Eye (tissue), 1 donor: Measurements from ENCODE around the gene SLC44A3.

Source experiments
- DNase-seq: peaks from one replicate; pipeline ENCODE4 v3.0.0-alpha.2; 2015

The SLC44A3 gene

DNA sequence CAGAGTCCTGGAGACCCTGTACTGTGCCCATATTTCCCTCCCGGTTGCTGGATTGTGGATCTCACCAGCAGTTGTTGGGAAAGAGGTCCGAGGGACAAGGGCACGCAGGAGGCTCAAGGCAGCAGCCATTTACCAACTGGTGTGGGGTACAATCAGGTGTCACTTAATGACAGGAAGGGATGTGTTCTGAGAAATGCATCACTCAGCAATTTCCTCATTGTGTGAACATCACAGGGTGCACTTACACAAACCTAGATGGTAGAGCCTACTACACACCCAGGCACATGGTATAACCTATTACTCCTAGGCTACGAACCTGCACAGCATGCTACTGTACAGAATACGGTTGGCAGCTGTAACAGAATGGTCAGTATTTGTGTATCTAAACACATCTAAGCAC, 20.7 kb downstream of the SLC44A3 start:
- no peak for DNase-seq

DNA sequence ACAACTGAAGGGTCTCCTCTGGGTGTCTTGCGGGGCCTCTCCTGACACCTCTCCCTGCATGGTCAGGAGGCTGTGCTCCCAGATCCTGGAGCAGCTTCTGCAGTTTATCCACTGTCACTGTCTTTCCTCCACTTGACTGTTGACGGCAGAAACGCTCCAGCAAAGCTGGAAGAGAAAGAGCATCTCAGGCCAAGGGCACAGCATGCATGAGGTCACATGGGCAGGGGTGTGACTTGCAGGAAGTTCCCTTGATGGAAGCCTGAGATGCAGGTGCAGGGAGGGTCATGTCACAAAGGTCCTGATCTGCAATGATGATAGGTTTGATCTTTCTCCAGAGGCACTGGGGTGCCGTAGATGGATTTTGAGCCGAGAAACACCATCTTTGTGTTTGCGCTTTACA, 23.3 kb downstream of the SLC44A3 start:
- no peak for DNase-seq

DNA sequence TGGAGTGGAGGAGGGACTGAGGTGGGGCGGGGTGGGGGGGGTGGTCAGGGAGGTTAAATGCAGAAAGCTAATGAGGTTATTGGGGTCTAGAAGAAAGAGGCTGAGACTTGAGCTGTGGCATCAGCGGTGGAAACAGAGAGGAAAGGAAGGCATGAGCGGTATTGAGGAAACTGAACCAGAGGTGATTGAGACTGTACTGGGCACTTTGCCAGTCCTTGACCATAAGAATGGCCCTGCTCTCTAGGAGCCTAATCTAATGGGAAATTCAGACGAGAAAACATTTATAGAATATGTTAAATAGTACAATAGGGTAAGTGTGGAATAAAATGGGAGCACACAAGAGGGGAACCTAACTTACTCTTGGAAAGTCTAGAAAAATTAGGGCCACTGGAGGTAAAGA, 23.7 kb downstream of the SLC44A3 start:
- no peak for DNase-seq

DNA sequence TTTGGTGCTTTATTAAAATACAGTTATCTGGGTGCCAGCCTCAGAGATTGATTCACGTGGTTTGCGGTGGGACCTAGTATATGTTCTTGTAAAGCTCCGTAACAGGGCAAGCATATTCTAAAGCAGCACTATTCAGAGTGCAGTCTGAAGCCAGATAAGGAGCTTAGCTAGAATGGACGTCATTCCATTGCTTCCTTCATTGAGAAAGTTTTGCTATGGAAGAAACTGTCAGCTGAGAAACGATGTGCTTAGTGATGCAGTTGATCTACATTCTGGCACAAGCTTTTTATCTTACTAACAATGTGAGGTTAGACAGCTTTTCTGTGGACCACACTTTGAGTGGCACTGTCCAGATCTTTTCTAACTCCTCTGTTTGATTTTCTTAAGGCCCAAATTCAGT, 26.2 kb downstream of the SLC44A3 start:
- DNase-seq = peak; percentile 35

DNA sequence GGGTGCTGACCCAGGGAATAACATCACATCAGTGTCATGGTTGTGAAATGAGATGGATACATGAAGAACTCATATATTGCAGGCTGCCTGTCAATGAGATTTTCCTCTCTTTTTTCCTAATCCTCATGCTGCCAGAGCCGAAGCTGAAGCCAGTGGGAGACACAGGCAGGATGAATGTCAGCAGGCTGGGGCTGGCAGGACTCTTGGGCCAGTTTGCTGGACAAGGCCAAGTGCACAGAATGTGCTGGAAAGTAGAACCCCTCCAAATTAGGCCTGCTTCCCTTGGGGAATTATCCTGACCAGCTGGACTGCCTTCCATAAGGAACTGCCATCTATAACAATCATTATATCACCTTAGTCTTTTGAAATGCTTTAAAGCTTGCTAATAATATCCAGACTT, 31.4 kb downstream of the SLC44A3 start:
- no peak for DNase-seq

DNA sequence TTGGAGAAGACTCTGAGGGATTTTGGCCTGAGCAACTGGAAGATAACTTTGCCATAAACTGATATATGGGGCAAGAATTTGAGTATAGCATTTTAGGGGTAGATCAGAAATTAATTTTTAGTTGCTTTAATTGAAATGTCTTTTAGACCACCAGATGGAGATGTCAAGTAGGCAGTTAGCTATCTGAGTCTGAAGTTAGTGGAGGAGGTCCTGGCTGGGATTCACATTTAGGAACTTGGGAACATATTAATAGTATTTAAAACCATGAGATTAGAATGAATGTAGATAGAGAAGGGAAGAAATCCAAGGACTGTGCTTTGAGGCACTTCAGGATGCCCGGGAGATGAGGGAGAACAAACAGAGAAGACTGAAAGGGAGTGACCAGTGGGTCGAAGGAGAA, 32.6 kb downstream of the SLC44A3 start:
- DNase-seq = no peak

DNA sequence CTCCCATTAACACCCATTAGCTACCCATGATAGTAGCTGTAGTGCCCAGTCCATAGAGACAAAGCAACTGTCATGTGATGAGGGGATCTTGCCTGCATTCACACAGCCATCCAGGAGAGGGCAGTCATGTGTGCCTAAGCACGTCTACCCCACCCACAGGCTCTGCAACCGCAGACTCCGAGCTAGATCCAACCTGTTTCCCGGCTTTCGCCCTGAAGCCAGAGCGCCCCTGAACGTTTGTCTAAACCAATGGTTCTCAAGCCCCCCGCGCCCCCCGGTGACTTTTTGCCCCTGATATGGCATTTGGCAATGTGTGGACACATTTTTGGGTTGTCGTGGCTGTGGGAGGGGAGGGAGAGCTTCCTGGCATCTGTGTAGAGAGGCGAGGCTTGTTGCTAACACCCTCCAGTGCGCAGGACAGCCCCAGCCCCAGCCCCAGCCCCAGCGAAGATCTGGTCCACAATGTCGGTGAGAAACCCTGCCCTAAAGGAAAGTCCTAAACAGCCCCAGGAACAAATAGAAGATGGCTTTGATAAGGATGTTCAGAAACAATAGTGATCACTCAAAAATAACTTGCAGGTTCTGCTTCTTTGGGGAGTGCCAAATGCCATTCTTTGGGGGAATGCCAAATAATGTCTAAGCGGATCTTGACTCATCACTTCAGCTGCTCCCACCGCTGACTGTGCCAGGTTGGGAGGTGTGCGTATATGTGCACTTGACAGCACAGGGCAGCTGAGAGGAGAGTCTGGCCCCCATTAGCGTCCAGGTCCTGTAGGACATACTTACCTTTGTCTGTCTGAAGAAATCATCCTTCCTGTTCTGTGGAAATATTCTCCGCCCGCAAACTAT, 34.5 kb downstream of the SLC44A3 start:
- peak; percentile 96 for DNase-seq

DNA sequence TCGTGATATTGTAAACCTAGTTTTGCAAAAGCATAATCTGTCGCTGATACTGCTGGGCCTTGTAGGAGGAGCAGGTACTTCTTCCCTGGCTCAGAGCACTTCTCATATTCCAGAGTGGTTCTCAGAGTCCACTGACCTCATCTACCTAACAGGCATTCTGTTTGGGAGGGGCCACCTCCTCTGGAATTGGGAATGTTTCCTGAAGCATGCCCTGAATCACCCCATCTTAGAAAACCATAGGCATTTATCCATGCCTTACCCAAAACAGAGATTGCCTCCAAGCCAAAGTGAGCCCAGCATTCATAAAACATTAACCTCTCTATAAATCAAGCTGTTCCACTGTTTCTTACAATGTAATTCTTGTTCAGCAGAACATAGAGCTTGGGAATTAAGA, 35.1 kb downstream of the SLC44A3 start:
- DNase-seq = no peak

DNA sequence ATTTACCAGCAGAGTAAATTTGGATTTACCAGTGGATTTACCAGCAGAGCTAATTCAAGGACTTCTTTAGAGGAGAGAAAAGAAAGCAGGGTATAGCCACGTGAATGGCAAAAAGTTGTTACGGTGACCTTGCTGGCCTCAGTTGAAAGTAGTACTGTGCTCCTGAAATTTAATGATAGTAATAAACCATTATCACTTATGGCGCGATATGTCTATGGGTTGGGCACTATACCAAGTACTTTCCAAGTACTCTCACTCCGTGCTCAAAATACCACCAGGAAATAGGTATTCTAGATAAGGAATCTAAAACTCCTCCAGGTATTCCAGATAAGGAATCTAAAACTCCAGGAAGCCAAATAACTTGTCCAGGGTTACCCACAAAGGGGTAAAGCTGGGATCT, 35.8 kb downstream of the SLC44A3 start:
- DNase-seq = no peak

DNA sequence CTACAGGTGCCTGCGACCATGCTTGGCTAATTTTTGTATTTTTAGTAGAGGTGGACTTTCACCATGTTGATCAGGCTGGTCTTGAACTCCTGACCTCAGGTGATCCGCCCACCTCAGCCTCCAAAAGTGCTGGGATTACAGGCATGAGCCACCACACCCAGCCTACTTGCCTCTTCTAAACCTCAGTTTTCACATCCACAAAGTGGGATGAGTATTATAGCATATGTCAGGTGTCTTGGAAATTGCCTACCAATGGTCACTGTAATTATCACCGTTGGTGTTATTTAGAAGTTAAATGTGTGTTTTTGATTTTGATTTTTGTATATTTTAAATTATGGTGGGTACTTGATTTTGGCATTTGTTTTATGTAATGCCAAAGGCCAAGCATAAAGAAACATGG, 36.7 kb downstream of the SLC44A3 start:
- DNase-seq = no peak

DNA sequence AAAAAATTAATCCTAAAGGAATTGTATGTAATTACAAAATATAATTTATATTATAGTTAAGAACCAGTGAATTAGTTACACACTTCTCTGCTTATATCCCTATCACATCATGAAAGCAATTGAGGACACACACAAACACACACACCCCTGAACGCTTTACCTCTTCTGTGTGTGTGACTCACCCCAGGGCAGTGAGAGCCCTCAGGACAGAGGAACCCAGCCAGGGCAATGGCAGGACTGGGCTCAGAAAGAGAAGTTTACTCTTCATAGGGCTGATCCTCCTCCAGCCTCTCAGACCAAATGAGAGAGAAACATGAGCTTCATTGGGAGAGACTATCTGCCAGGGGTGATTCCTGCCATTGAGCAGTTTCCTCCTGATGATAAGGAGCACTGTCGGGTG, 38.1 kb downstream of the SLC44A3 start:
- DNase-seq = no peak

DNA sequence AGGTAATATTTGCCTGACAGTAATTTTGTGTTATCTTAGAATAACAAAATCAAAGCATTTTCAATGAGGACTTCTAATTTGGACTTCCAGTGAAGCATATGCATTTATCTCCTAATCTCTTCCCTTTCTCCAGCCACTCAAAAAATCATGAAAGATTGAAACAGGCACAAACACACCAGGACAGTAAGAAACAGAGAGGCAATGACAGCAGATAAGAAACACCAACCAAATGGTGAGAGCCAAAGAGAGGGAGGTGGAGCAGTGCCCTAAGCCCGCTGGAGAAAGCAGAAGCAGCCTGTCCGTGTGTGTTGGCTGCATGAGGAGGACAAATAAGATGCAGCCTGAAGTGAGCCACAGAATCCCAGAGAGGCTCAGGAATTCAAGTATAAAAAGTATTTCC, 39.0 kb downstream of the SLC44A3 start:
- DNase-seq = no peak

DNA sequence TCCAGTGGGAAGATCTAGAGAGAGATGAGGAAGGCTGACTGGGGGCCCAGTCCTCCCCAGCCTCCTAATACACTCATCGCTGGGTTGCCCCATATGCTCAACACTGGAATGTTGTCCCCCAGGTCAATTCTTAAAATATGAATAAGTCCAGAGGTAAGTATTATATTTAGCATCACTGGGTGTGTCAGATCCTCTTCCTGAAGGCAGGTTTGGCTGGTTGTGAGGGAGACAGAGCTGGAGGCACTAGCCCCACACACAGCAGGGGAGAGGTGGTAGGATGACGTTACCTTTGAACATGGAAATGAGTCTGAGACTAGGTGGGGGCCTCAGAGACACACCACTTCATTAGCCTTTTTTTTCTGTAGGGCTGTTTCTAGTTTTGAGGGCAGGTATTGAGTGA, 42.6 kb downstream of the SLC44A3 start:
- DNase-seq = no peak

DNA sequence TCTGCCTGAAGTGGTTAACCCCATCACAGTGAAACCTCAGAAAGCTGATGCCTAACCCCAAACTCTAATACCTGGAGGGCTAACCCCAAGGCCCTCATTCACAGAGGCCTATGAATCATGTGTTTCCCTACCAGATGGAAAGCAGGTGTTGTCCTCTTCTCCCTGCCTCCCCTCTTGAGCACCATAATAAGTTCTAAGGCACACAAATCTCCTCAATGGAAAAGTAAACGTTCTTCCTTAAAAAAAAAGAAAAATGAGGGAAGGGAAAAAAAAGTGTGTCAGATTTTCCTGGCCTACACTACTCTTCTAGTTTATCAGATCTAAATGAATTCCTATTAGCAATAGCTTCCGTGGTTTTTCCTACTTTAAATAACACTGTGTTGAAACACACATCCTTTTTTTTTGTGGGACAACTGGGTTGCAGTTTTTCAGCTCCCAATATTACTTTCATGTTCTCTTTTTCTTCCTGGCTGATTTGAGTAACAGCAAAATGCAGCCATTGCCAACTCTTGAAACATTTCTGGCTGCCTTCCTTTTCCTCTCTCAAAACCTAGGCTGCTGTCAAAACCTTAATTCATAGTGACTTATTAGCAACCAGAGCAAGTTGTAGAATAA, 43.2 kb downstream of the SLC44A3 start:
- peak; percentile 46 for DNase-seq

DNA sequence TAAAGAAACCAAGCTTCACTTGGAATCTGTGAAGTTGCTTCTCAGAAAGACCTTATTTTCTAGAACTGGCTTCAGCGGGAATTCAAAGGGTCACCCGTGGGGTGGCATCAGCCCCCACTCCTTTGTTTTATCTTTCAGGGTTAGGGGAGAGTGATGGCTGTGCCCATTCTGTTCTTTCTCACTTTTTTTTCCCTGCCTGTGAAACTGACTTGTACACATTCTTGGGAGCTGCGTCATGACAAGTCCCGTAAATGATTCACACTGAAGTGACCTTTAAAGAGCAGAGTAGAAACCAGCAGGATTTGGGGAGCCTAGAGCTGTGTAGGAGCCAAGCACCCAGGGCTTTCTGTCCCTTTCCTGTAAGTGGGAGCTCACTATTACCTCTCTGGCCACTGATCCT, 43.8 kb downstream of the SLC44A3 start:
- peak; percentile 55 for DNase-seq

DNA sequence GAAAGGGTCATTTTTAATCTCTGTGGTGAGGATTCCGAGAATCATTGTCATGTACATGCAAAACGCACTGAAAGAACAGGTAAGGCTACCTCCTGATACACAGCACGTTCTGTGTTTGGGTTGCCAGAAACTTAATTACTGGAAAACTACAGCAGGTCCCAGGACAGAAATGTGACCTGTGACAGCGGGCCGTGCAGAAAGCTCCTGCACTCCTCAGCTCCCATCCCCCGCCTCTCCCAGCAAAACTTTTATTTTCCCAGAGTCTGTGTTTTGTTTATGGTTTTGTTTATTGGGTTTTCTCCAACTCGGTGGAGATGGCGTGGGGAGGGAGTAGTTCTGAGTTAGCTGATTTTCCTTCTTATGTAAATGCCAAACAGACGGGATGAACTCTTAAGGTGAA, 44.7 kb downstream of the SLC44A3 start:
- no peak for DNase-seq

DNA sequence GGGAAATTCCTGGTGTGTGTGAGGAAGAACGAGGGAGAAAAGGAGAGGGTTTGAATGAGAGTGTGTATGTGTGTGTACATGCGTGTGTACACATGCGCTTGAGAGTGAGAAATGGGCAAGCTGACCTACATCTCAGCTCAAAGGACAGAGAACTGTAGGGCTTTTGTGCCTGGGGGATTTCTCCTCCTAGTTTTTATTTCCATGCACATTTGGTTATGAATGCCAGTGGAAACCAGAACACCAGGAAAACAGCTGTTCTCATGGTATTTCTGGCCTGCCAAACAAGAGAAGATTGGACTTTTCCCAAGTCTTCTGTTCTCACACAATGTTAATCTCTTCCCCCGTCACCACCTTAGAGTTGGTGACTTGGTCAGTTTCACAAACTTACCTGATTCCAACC, 45.2 kb downstream of the SLC44A3 start:
- DNase-seq = peak; percentile 50

DNA sequence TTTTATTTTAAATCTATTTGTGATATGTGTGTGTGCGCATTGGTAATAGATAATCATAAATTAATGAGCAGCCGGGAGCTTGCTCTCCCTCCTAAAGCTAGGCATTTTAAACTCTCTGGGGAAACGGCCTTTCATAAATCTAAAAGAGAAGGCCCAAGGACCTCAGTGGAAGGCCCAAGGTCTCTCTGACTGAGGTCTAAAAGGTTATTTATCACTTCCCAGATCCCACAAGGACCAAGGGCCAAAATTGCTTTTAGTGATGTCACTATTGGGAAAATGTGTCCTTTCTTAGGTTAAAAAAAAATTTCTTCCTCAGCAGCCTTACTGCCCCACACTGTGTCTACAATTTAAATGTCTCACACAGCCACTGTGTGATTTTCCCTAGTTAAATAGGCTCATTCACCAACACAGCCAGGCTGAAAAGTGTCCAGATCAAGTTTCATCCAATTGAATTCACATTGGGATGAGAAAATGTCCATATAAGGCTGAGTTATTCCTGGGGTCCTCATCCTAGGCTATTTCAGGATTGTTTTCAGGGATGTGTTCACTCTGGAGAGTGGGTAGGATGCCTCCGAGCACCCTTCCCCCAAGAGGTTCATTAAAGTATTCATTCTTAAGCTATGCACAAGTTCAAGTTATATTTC, 46.1 kb downstream of the SLC44A3 start:
- DNase-seq = no peak

DNA sequence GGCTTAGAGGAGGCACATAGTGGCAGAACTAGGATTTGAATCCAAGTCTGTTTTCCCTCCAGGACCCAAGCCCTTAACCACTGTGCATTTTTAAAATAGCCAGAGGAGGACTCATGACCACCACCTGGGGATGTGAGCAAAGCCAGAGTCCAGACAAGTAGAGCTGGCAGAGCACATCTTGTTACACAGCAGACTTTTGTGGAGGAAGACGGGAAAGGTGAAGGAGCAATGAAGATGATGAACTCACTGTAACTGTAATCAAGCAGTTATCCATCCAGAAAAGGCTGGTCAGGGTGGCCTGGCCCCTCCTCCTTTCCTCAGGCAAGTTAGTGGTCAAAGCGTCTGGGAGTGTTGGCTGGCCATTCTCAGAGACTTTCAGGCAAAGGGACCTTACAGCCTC, 50.9 kb downstream of the SLC44A3 start:
- DNase-seq = no peak

DNA sequence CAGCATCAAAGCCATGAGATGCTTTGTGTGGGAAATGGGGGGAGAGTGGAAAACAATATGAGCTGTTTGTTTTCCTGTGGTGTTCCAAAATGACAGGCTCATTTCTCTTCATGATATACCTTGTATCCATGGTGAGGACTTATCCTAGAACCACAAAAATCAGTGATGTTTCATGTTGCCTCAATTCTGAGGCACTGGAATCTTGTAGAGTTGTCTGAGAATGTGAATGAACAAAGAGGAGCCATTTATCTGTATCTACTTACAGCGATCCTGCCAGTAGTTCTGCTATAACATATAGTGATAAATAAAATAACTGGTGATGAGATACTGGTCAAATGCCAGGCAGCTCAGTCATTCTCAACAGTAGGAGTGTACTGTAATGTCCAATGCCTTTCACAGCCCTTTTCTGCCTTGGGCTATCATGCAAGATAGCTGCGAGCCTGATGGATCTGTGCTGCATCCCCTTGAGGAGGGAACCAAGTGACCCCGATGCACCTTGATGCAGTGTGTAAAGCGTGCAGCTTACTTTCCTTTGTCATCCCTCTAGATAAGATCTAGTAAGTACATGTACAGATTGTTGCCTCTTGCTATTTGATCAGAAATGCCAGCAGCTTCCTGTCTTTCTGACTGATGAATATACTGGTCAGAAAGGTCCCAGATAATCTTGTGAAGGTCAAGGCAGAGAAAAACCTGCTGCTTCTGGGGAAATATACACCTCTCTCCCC, 52.8 kb downstream of the SLC44A3 start:
- no peak for DNase-seq

DNA sequence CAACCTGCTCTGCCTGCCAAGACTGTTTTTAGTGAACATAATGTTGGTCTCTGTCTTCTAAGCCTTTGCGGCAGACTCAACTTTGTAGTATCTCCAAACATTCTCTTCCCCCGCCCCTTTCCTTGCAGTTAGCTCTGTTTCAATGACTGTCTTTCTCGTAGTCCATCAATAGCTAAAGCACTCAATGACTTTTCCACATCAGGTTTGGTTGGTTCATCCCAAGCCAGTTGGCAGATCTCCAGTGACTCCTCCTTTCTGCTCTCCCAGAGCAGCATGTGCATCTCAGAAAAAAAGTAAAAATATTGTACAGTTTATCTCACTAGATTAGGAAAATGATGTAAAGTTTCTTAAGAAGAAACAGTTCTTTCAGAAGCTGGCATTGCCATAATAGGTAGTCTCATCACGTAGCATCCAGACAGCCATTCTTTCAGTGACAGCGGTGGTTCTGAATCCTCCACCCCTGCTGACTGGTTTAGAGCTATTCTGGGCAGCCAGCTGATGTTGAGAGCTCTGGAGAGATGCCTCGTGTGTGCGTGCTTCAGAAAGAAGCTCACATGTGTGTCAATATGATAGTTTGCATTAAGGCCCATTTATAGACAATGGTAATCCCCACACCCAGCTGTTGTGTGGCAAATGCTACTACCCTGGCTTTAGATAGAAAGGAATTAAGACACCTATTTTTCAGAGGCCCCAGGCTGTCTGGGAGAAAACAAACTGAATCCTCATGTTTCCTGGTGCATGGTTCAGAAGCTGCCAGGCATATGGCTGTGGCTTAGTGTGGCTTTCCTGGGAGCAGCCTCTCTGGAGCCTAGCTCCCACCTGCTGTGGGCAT, 53.6 kb downstream of the SLC44A3 start:
- DNase-seq = peak; percentile 53

DNA sequence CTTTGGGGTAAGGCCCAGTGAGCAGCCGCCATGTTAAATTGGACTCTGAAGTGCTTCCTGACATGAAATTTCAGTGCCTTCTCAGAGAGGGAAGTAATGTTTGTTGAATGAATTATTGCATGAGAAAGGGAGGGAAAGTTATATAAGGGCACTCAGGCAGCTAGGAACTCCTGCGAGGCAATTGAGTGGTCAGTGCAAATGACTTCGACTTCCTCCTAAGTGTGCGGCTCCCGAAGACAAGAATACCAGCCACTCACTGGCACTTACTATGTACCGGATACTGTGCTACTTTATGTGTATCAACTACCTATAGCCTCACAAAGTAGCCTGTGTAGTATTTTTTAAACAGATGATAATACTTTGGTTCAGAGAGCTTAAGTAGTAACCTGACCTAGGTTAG, 54.3 kb downstream of the SLC44A3 start:
- no peak for DNase-seq

DNA sequence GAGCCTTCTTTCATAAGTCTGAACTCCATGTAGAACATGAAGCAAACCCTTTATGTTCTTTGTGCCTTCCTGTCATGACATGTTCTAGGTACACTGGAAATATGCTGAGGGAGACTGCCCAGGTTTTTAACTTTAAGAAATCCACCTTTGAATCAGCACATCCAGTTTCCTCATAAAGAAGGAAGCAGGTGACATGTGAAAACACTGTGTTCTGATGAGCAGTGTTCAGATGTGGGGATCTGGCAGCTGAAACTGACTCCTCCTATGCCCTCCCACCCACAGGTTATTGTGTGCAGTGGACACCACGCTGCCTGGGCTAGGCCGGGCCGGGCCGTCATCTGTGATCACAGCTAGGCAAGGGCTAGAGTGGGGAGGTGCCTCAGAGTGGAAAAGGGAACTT, 55.6 kb downstream of the SLC44A3 start:
- DNase-seq = no peak
